C4-2B (cell line): ENCODE results near the gene ADAM12.

Source experiments
- H3K27ac ChIP-seq: fragments of 450-650 bp; 2 replicates; pipeline ENCODE4 v1.5.1; 2017
- ZFX ChIP-seq: fragments of 450-650 bp; IDR thresholded peaks from 2 replicates; pipeline ENCODE4 v1.6.1; 2017
- TF ChIP-seq, protein P1 (sequence below): fragments of 450-650 bp; conservative IDR thresholded peaks from 2 replicates; pipeline ENCODE4 v1.5.1; 2017; ENCODE audit warnings: mild to moderate bottlenecking

ADAM12 gene

GRCh38 chr10:126417220-126417825 lies 29.0 kb upstream of the ADAM12 start:
- TF ChIP-seq, protein P1, sequence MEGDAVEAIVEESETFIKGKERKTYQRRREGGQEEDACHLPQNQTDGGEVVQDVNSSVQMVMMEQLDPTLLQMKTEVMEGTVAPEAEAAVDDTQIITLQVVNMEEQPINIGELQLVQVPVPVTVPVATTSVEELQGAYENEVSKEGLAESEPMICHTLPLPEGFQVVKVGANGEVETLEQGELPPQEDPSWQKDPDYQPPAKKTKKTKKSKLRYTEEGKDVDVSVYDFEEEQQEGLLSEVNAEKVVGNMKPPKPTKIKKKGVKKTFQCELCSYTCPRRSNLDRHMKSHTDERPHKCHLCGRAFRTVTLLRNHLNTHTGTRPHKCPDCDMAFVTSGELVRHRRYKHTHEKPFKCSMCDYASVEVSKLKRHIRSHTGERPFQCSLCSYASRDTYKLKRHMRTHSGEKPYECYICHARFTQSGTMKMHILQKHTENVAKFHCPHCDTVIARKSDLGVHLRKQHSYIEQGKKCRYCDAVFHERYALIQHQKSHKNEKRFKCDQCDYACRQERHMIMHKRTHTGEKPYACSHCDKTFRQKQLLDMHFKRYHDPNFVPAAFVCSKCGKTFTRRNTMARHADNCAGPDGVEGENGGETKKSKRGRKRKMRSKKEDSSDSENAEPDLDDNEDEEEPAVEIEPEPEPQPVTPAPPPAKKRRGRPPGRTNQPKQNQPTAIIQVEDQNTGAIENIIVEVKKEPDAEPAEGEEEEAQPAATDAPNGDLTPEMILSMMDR: no peak
- no peak for TF ChIP-seq ZFX
- H3K27ac ChIP-seq: no peak overlapping the region

DNA sequence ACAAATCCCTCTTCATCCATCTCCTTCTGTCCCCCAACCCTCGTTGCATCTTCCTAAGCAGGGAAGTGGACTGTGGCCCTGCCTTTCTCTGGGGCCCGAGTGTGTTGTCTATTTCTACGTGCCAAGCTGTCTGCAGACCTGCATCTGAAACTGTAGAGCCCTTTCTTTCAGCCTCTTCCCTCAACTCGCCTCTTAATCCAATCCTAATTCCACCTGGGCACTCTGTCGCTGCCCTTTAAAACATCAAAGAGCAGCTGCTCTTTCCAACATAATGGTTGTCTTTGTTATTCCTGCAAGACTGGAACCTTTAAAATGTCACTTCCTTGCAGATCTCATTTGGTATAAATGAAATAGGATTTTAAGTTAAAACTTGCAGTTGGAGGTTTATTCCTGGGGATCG lies 21.5 kb upstream of the ADAM12 start:
- no peak overlapping the region for H3K27ac ChIP-seq
- TF ChIP-seq, protein P1: no peak
- TF ChIP-seq ZFX: no peak

DNA sequence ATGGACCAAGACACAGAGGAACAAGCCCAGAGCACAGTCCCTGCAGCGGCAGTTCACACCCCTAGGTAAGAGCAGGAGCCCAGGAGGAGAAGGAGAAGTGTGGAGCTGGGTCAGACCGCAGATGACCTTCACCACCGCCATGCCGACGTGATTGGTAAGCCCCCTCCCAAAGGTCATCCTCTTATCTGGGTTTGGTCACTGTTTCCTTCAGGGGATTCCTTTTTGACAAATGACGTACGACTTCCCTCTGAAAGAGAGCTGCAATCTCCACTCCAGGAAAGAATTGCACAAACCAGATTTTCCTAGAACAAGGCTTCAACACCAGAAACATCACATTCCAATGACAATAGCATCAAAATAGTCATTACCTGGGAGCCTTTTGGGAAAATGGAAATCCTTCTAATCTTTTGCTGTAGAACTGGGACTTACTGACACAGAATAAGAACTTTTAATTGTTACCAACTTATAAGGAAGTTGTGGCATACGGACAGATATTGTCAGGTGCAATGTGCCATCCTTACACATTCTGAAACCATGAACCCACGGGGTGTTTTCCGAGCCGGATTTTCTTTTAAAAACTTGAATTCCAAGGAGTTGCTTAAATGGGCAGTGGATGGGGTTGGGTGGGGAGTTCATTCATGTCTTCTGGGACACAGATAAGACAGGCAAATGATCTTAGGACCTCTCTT lies 20.8 kb upstream of the ADAM12 start:
- H3K27ac ChIP-seq: no peak overlapping the region
- TF ChIP-seq, protein P1: no peak
- TF ChIP-seq ZFX: no peak

DNA sequence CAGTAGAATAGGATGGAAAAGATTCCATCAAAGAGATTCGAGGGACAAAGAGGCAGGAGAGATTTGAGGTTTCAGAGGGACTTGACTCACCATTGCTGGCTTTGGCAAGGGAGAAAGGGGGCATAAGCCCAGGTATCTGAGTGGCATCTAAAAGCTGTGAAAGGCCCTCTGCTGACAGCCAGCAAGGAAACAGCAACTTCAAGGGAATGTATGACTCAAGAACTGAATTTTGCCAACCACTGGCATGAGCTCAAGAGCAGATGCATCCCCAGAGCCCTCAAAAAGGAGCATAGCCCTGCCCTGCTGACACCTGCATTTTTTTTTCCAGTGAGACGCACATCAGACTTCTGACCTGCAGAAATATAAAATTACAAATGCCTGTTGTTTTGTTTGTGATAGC lies 19.6 kb upstream of the ADAM12 start:
- TF ChIP-seq ZFX: no peak
- TF ChIP-seq, protein P1: no peak

GRCh38 chr10:126405239-126405775 lies 17.0 kb upstream of the ADAM12 start:
- H3K27ac ChIP-seq: no peak overlapping the region
- TF ChIP-seq, protein P1: no peak
- TF ChIP-seq ZFX: no peak

More for the DNA sequence above, 19.6 kb upstream of the ADAM12 start:
- no peak overlapping the region for H3K27ac ChIP-seq

DNA sequence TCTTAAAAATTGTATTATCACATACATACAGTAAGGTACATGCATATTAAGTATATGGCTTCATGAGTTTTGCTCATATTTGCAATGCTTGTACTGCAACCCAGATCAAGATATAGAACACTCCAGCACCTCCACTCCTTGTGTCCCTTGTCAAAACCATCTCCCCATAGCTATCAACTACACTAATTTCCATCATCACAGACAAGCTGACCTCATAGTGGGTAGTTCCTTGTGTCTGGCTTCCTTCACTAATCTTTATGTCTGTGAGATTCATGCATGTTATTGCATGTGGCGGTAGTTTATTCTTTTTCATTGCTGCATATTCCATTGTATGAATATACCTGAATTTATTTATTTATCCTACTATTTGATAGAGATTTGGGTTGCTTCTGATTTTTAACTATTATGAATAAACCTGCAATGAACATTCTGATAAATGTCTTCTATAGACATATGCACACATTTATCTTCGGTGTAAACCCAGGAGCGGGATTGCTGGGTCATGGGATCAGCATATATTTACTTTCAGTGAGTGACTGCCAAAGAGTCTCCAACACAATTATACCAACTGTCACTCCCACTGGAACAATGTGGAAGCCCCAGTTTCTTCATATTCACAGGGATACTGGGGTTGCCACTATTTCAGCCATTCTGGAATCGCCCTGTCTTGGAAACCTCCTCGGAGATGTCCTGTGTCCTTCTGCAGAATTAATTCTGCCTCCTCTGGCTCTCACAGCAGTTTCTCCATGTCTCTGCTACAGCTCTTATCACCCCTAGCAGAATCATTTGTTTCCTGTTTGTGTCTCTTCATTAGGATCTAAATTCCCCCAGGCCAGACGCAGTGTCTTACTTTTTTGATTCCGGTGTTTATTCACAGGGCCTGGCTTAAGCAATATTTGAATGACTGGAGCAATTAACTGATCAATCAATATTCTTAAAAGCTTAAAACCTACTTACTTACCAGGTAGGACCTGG lies 14.7 kb upstream of the ADAM12 start:
- H3K27ac ChIP-seq: no peak overlapping the region
- TF ChIP-seq, protein P1: no peak
- no peak for TF ChIP-seq ZFX
